NCI-H1092 treated with DMSO at 0.1 percent for 48 hours (cell line): ENCODE measurements around the gene CCT8.

Experiments used
- DNase-seq: peaks from one replicate; lab custom pipeline; 2025; lab: John Stamatoyannopoulos, UW

The CCT8 gene, protein sequence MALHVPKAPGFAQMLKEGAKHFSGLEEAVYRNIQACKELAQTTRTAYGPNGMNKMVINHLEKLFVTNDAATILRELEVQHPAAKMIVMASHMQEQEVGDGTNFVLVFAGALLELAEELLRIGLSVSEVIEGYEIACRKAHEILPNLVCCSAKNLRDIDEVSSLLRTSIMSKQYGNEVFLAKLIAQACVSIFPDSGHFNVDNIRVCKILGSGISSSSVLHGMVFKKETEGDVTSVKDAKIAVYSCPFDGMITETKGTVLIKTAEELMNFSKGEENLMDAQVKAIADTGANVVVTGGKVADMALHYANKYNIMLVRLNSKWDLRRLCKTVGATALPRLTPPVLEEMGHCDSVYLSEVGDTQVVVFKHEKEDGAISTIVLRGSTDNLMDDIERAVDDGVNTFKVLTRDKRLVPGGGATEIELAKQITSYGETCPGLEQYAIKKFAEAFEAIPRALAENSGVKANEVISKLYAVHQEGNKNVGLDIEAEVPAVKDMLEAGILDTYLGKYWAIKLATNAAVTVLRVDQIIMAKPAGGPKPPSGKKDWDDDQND

DNA sequence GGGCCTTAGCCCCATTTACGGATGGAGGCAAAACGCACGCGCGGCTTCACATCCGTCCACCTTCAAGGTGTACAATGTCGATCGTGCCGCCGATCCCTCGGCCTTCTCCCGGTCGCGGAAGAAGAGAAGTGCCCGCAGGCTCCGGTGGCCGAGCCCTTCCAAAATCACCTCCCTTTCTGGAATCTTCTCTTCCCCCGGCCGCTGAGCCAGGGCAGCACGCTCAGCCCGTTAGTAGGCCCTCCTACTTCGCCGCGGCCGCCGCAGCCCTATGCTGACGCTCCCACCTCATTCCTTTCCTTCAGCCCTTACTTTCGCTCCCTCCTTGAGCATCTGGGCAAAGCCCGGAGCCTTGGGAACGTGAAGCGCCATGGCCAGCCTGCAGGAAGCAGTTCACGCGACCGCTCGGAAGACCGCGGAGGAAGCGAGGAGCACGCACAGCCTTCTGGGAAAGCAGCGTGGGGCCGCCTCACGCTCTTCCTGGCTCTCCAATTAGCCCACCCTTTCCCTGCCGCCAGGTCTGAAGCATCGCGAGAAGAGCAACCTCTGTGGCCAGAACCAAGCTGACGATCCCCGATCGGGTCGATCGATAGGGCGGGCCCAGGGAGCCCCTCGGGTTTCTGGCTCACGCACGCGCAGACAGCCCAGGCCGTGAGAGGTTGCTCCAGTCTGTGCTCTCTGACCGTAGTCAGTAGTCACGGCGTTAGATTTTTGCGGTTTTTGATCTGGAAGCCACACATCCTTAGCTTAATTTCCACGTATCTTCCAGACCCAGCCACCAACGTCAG is at the start of gene CCT8:
Gene CCT8 (minus strand): TSS at position 427 of the 785 bp plus-strand sequence. CDS start 58 bp downstream, at position 369.
- peak; percentile 99 for DNase-seq

DNA sequence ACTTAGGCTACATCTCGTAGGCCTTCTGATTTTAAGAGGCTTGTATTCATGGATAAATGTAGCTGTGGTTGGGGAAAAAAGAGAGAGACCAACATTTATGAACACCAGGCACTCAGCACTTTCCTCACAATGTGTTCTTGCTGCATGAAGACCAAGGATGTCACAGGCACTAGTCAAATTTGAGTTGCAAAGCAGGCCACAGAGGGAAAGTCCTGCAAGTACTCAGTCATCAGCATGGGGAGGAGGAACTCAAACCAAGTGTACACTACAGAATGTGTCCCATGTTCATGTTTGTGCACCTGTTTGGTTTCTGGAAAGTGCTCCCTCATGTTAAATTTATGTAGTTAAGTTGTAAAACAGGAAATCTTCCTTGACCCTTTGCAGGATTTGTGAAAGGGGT is 48.3 kb upstream of the CCT8 start:
- no peak for DNase-seq

- DNase-seq: no peak
Observed at GRCh38 chr21:29117372-29117955, 44.0 kb upstream of the CCT8 start.

- DNase-seq: no peak
Observed at GRCh38 chr21:29115899-29116298, 42.5 kb upstream of the CCT8 start.

GRCh38 chr21:29114765-29115500 is 41.5 kb upstream of the CCT8 start:
- DNase-seq: no peak

- no peak for DNase-seq
Observed at GRCh38 chr21:29105218-29105617, 31.8 kb upstream of the CCT8 start.

- peak; percentile 20 for DNase-seq
Observed at GRCh38 chr21:29104239-29104708, 30.8 kb upstream of the CCT8 start.

GRCh38 chr21:29102791-29103257 is 29.4 kb upstream of the CCT8 start:
- no peak for DNase-seq

DNA sequence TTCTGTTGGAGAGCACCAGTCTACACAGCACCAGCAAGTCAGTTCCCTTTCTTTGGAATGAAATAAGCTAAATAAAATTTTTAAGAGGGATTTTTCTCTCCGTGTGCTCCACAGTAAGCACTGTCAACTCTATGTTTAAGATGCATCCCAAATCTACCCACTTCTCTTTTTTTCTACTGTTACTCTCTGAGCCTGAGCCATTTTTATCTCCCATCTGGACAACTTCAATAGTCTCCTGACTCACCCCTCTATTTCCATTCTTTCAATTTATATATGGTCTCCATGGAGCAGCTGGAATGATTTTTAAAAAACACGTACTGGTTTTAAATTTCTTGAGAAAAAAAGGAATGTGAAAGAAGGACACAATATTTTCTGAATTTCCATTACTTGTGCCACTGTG is 24.7 kb upstream of the CCT8 start:
- DNase-seq: no peak

GRCh38 chr21:29096218-29097015 is 23.0 kb upstream of the CCT8 start:
- DNase-seq: no peak

DNA sequence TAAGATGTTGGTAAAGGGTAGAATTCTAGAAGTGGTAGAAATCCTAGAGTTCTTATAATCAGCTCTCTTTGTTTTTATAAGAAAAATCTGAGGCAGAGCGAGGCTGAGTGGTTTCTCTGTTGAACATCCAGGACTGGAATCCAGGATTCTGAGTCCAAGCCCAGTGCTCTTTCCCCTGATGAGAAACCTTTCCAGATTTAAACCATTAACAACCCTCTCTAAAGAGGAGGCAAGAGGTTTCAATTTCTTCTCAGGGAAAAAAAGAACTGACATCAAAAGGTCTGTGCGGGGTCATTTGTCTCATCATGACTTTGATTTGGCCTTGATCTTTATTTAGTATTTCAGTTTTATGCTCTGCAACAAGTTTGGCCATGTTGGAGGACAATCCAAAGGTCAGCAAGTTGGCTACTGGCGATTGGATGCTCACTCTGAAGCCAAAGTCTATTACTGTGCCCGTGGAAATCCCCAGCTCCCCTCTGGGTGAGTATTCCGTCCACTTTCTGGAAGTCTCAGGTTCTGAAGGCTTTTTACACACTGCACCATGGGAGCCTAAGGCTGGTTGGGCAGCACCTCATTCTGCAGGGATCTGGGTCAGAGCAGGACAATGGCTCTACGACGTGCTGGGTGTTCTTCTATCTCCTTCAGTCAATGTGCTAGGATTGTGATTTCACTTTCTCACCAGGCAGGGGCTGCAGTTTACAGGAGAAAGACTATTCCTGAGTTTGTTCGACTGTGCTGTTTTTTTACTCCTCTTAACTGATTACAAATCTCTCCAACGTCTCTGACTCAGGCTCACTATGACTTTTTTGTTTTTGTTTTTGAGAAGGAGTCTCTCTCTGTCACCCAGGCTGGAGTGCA is 18.9 kb upstream of the CCT8 start:
- DNase-seq: no peak

DNA sequence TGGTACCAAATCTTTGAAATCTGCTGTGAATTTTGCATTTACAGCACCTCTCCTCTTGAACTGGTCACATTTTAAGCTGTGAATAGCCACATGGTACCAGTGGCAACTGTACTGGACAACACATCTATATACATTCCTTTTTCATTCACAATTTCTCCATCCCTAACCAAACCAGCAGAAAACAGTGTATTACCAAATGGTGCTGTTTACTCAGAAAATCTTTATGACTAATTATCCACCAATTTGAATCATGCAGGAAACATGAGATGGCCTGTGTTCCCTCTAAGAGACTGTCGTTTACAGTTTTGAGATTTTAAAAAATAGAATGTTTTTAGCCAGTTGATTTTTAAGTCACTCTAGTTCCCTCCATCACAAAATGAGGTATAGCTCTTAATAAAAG is 17.6 kb upstream of the CCT8 start:
- DNase-seq: no peak

DNA sequence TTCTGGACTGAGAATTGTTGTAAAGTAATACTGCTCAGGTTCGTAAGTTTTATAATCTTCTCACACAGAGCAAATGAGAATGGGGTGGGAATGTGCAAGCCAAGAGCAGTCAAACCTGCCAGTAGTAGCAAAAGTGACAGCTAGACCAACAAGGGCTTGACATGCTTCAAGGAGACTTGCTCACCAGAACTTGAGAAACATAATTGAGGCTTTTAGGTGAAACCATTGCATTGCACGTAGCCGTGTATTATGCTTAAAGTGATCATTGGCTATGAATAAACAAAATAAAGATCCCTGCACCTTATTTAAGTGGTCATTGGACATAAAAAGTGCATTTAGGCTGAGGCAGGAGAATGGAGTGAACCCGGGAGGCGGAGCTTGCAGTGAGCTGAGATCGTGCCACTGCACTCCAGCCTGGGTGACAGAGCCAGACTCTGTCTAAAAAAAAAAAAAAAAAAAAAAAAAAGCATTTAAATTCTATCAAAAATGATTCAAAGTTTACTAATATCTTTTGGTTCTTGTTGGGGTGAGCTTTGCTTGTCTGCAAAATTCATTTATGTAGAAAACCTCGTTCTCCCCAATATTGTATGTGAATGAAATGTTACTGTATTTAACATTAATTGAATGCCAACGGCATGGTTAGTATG is 11.8 kb upstream of the CCT8 start:
- DNase-seq: no peak

DNA sequence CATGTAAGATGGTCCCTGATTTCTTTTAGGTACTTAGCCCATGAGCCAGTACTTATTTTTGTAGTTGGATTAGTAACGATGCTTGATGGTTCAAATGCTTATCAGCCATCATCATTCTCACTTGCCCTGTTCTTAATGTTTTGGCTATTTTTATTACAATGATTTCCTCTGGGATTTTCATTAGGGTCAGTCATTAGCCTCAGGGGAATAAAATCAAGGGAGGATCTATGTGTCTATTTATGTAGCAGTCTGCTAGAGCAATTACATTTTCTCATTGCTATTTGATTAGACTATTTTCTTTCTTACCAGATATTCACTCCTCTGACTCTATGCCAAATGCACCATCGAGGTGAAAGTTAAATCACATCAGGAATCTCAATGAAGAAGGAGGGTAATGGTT is 10.9 kb upstream of the CCT8 start:
- DNase-seq: no peak

GRCh38 chr21:29083306-29083705 is 9.9 kb upstream of the CCT8 start:
- no peak for DNase-seq

GRCh38 chr21:29082046-29082815 is 8.8 kb upstream of the CCT8 start:
- DNase-seq: no peak

DNA sequence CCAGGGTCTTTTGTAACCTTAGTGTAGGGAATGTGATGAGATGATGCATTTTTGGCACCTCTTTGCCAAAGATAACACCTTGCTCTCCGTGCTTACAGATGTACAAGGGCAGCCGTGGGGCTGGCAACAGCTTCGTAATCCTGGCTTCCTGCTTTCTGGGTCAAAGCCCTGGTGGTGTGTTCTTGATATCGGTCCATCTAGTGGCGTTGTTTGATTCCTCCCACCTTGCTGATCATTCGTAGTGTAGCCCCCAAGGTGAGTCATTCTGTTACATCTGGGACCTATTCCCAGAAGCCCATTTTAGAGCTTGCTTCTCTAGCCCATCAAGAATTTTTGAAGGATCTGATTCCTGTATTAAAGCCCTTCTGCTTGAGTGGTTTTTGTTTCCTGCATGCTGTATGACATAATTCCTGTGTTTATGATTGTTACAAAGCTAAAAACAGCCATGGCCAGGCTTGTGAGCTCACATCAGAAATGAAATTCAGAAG is 7.0 kb upstream of the CCT8 start:
- DNase-seq: no peak
